ENCODE measurements around the gene MARK1. TPM values are rescaled to one million over a fixed set of nuclear protein-coding genes. Genes with fewer than 3 reads are reported as not detected.

Gene MARK1
- total and polyA plus RNA-seq, 2 of the 13 experiments (the other 11 are each of a cell fraction or from before 2014, with no cell fraction given) = not detected

DNA sequence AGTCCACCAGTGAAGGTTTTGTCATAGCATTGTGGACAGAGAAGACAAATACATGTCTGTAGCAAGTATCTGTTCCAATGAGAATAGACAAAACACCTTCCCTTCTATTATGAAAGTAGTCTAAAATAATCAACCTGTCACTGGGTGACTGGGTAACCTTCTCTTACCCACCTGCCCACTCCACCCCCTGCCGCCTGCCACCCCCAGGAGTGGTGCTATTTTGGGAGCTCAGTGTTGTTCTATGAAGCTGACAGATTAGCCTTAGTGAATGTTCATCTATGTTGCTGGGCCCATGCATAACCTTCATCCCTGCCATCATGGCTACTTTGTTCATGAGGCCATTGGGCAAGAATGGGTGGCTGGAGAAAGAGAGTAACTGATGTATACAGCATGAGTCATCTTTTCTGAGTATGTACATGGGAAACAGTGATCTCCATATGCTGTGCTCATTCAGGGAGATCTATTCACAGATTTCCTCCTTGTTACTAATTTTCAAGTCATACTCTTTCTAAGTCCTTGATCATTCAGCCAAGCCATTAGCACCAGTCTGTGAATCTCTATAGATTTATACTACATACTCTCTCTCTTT, 24.8 kb downstream of the MARK1 start:
- TF ChIP-seq IKZF4 (CRISPR knock-in tag; IDR thresholded peaks at IDR 0.05; ENCODE audit: borderline replicate concordance, low read depth, not compliant biosample characterization) (no peak), SP2 (CRISPR knock-in tag; IDR thresholded peaks at IDR 0.05) (no peak), NONO (IDR thresholded peaks at IDR 0.05) (no peak), NONO (CRISPR knock-in tag; conservative IDR thresholded peaks at IDR 0.05) (no peak), STAG1 (CRISPR knock-in tag; IDR thresholded peaks at IDR 0.05) (no peak), ZNF30 (CRISPR knock-in tag; IDR thresholded peaks at IDR 0.05) (no peak), PHF8 (CRISPR knock-in tag; IDR thresholded peaks at IDR 0.05) (no peak), KAT7 (CRISPR knock-in tag; IDR thresholded peaks at IDR 0.05; ENCODE audit: borderline replicate concordance) (no peak), MLLT10 (CRISPR knock-in tag; IDR thresholded peaks at IDR 0.05) (no peak), U2AF1 (optimal IDR thresholded peaks at IDR 0.05; ENCODE audit: low read depth, low read length) (no peak), SKI (IDR thresholded peaks at IDR 0.05; ENCODE audit: partially characterized antibody) (no peak), ZBTB33 (CRISPR knock-in tag; IDR thresholded peaks at IDR 0.05) (no peak)
- TF ChIP-seq, protein P1, sequence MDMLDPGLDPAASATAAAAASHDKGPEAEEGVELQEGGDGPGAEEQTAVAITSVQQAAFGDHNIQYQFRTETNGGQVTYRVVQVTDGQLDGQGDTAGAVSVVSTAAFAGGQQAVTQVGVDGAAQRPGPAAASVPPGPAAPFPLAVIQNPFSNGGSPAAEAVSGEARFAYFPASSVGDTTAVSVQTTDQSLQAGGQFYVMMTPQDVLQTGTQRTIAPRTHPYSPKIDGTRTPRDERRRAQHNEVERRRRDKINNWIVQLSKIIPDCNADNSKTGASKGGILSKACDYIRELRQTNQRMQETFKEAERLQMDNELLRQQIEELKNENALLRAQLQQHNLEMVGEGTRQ (IDR thresholded peaks at IDR 0.05; ENCODE audit: low read depth, low read length) = no peak
- TF ChIP-seq, protein P1 (CRISPR knock-in tag; IDR thresholded peaks at IDR 0.05; ENCODE audit: borderline replicate concordance) = no peak
- TF ChIP-seq, protein P2, sequence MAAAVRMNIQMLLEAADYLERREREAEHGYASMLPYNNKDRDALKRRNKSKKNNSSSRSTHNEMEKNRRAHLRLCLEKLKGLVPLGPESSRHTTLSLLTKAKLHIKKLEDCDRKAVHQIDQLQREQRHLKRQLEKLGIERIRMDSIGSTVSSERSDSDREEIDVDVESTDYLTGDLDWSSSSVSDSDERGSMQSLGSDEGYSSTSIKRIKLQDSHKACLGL (CRISPR knock-in tag; IDR thresholded peaks at IDR 0.05) = no peak
- TF ChIP-seq, protein P3, sequence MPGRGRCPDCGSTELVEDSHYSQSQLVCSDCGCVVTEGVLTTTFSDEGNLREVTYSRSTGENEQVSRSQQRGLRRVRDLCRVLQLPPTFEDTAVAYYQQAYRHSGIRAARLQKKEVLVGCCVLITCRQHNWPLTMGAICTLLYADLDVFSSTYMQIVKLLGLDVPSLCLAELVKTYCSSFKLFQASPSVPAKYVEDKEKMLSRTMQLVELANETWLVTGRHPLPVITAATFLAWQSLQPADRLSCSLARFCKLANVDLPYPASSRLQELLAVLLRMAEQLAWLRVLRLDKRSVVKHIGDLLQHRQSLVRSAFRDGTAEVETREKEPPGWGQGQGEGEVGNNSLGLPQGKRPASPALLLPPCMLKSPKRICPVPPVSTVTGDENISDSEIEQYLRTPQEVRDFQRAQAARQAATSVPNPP (CRISPR knock-in tag; IDR thresholded peaks at IDR 0.05) = no peak
- H3K27me3 ChIP-seq (ENCODE audit: control insufficient read depth in 1 of 2, insufficient read depth in 2 of 2, low read length in 2 of 2) = no peaks in the 10 kb centered on the region
- H3K4me3 ChIP-seq (replicated peaks in 1 of 3; ENCODE audit: insufficient read depth in 1 of 3, low read depth in 2 of 3, low read length in 3 of 3) = no peak overlapping the region
- no peak for ATAC-seq
- POLR2A ChIA-PET = no interaction called here
- H3K4me1 ChIP-seq (ENCODE audit: insufficient read depth, low read length) = no peaks in the 10 kb centered on the region
- FAIRE-seq = no peak
- H3K4me2 ChIP-seq (ENCODE audit: low read depth, low read length) = no peak overlapping the region
- no peaks in the 10 kb centered on the region for H3K79me2 ChIP-seq (ENCODE audit: insufficient read depth, low read length)
- intact Hi-C loops (cut with micrococcal nuclease; ENCODE audit: unreplicated experiment) = no loop called here
- no peaks in the 10 kb centered on the region for H3K36me3 ChIP-seq (replicated peaks in 1 of 2; ENCODE audit: control insufficient read depth in 1 of 2, insufficient read depth in 2 of 2, low read length in 2 of 2)
- WGBS (ENCODE audit: low lambda C conversion rate) = 0% methylated on average over 1 of the region's 1 CpG
- no peak for DNase-seq (ENCODE audit: low spot score)
- no peaks in the 10 kb centered on the region for H4K20me1 ChIP-seq (ENCODE audit: insufficient read depth, low read length)
- no TSS peak for BruUV-seq (replicated peaks)
- no peaks in the 10 kb centered on the region for H3K9me3 ChIP-seq (ENCODE audit: low read length)
- H3K27ac ChIP-seq (ENCODE audit: extremely low read length, insufficient read depth, low read length) = no peak overlapping the region
- CTCF ChIA-PET (ENCODE audit: low intra/inter-chr PET ratio, low total read pairs) = no interaction called here
- H3K9ac ChIP-seq (ENCODE audit: insufficient read depth, low read depth, low read length) = no peak overlapping the region
- in situ Hi-C loops (cut with HindIII; ENCODE audit: extremely low pct_ligation_motif_present, low pct_unique_long_range_greater_than_20kb) = no loop called here
- H2AFZ ChIP-seq (ENCODE audit: low read length) = no peak overlapping the region
